ENCODE measurements around the gene FN3KRP.

The FN3KRP gene

DNA sequence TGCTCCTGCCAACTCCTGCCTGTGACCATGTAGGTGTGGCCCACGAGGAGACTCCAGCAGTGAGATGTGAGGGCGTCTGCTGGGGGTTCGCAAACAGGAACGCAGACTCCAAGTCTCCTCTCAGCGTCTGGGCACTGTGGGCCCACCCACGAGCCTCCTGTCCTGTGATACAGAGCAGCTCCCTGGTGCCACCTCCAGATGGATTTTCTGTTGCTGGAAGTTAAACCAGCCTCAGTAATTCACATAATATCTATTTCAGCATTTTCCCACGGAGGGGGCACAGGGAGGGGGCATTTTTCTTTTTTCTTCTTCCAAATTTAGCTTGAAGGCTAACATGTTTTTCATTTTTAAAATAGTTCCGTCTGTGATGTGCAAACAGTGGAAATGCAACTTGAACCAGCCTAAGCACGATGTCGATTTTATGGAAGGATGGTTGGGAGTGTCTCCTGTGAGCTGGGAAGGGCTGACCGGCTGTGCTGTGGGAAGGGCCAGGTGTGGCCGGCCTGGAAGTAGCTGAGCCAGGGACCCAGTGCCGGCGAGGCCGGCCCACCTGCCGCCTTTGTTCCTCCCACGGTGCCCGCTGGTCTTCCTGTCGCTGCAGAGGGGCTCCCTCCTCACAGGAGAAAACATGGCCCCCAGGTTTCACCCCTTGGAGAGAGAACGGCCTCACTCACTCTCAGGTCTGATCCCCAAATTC, 14.1 kb upstream of the FN3KRP start:
- H3K36me3 Mint-ChIP-seq (ENCODE audit: low read depth), result no peaks in the 10 kb centered on the region
- peak overlapping the region; percentile 29 to 70 (median 47) for H3K4me3 Mint-ChIP-seq
- H3K27me3 Mint-ChIP-seq (ENCODE audit: low read depth), result peaks cover under 1% of the 10 kb centered on the region
- TF ChIP-seq, protein P1, sequence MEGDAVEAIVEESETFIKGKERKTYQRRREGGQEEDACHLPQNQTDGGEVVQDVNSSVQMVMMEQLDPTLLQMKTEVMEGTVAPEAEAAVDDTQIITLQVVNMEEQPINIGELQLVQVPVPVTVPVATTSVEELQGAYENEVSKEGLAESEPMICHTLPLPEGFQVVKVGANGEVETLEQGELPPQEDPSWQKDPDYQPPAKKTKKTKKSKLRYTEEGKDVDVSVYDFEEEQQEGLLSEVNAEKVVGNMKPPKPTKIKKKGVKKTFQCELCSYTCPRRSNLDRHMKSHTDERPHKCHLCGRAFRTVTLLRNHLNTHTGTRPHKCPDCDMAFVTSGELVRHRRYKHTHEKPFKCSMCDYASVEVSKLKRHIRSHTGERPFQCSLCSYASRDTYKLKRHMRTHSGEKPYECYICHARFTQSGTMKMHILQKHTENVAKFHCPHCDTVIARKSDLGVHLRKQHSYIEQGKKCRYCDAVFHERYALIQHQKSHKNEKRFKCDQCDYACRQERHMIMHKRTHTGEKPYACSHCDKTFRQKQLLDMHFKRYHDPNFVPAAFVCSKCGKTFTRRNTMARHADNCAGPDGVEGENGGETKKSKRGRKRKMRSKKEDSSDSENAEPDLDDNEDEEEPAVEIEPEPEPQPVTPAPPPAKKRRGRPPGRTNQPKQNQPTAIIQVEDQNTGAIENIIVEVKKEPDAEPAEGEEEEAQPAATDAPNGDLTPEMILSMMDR (IDR thresholded peaks at IDR 0.05; ENCODE audit: unreplicated experiment in 3 of 3), result no peak
- H3K9me3 Mint-ChIP-seq, result no peaks in the 10 kb centered on the region
- peak overlapping the region in 1 of 3 experiments; percentile 33 for H3K27ac Mint-ChIP-seq
- peaks cover 26% of the 10 kb centered on the region for H3K4me1 Mint-ChIP-seq

DNA sequence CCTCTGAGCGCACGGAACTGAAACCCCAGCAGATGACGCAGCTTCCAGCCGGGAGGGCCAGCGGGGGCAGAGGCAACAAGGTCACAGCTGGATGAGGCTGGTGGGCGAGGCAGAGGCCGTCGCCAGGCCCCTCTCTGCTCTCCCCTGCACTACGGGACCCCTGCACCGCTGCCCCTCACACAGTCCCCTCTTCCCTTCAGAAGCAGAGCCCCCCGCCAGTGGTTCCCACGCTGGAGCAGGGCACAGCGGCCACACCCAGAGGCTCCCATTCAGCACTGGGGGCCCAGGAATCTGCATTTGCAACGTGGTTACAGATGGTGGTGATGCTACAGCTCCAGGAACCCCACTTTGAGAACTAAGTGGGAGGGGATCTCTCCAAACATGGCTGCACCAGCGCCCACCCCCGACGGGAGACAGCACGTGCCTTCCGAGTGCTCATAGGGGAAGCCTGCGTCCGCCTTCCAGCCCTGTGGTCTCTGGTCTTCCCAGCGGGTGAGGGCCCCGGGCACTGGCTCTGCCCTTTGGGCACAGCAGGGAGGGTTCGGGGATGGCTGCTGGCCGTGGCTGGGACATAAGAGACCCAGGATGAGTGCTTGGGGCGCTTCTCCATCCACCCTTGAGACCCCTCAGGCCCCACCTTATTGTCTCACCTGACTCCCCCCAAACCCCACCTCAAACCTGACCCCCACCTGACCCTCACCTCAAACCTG, 13.3 kb upstream of the FN3KRP start:
- Mint-ChIP-seq H3K4me1 (peaks cover 34% of the 10 kb centered on the region), H3K4me3 (no peak overlapping the region), H3K9me3 (no peaks in the 10 kb centered on the region), H3K27me3 (ENCODE audit: low read depth) (no peaks in the 10 kb centered on the region), H3K36me3 (ENCODE audit: low read depth) (no peaks in the 10 kb centered on the region), H3K27ac (no peak overlapping the region)
- TF ChIP-seq, protein P1 (IDR thresholded peaks at IDR 0.05; ENCODE audit: unreplicated experiment in 3 of 3), result no peak

DNA sequence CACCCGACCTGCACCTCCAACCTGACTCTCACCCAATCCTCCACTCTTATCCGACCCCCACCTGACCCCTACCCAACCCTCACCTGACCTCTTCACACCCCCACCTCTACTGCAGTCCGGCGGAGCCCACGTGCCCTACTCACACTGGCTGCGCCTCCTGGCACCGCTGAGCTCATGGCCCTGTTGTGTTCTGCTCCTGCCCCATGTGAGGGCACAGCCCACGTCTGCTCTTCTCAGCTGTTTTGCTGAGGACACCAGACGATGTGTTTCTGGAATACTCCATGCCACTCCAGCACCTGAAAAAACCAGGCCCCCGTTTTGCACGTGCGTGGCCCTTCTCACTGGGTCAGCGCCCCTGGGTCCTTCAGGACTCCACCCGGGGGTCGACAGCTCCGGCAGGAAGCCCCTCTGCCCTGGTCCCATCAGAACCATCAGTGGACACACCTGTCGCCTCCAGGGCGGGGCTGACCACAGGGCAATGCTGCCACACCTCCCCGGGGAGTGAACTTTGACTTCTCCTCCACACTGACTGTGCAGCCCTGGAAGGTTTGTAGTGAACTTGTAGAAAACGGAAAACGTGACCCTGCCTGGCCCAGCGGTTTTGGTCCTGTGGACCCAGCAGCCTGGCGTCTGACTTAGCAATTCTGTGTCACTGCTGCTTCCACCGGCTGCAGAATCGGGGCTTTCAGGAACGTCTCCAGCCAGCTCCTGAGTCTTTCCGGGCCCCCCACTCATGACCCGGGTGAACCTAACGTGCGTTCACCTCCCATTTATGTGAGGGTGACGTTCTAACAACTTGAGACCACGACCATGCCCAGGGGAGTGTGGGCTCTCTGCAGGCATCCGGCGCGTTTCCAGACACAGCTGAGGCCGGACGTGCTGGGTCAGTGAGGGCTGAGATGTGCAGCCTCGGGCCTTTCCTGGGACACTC, 12.3 kb upstream of the FN3KRP start:
- Mint-ChIP-seq H3K4me1 (peaks cover 35% of the 10 kb centered on the region), H3K27ac (no peak overlapping the region)

DNA sequence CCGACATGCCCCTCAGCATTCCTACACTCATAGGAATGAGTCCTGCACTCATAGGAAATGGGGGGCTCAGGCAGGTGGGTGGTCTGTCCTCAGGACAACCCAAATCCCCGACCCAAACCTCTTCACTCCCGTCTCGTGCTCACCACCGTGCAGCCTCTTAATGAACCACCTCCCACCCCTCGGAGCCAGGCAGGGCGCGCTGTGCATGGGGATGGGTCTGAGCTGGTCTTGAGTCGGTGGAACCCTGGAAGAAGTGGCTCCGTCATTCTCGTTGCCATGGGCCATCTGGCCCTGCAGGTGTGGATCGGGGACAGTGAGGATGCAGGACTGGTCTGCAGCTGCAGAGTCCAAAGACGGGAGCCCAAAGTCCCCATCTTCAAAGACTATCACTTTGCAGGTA, 11.6 kb upstream of the FN3KRP start:
- H3K36me3 Mint-ChIP-seq (ENCODE audit: low read depth), result no peaks in the 10 kb centered on the region
- H3K4me1 Mint-ChIP-seq, result peaks cover 29% of the 10 kb centered on the region
- TF ChIP-seq, protein P1 (IDR thresholded peaks at IDR 0.05; ENCODE audit: unreplicated experiment in 3 of 3), result no peak
- no peaks in the 10 kb centered on the region for H3K27me3 Mint-ChIP-seq (ENCODE audit: low read depth)
- peak overlapping the region in 1 of 3 experiments; percentile 43 for H3K27ac Mint-ChIP-seq
- no peak overlapping the region for H3K4me3 Mint-ChIP-seq
- no peaks in the 10 kb centered on the region for H3K9me3 Mint-ChIP-seq

More for the DNA sequence above, 12.3 kb upstream of the FN3KRP start:
- no peaks in the 10 kb centered on the region for H3K9me3 Mint-ChIP-seq
- H3K36me3 Mint-ChIP-seq (ENCODE audit: low read depth), result no peaks in the 10 kb centered on the region
- no peak overlapping the region for H3K4me3 Mint-ChIP-seq
- TF ChIP-seq, protein P1 (IDR thresholded peaks at IDR 0.05; ENCODE audit: unreplicated experiment in 3 of 3), result no peak
- H3K27me3 Mint-ChIP-seq (ENCODE audit: low read depth), result no peaks in the 10 kb centered on the region

DNA sequence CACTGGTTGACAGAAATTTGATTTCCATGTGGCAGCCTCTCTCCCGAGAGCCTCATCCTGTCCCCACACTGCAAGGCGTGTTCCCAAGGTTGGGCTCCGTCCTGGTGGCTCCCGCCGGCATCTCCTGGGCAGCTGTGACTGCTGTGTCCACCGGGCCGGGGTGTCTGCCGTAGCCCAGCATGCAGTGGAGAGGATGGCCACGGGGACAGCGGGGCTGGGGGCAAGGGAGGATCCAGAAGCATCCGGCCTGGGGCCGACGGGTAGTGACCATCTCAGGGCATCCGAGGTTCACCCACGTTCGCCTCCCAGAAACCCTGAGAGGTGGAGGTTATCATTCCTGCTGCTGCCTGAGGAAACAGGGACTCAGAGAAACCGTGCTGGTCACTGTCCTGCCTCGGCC, 10.8 kb upstream of the FN3KRP start:
- no peaks in the 10 kb centered on the region for H3K36me3 Mint-ChIP-seq (ENCODE audit: low read depth)
- peaks cover 29% of the 10 kb centered on the region for H3K4me1 Mint-ChIP-seq
- no peaks in the 10 kb centered on the region for H3K27me3 Mint-ChIP-seq (ENCODE audit: low read depth)
- H3K27ac Mint-ChIP-seq, result no peak overlapping the region
- TF ChIP-seq, protein P1 (IDR thresholded peaks at IDR 0.05; ENCODE audit: unreplicated experiment in 3 of 3), result no peak
- H3K9me3 Mint-ChIP-seq, result no peaks in the 10 kb centered on the region
- H3K4me3 Mint-ChIP-seq, result no peak overlapping the region
